ENCODE results near the gene EDC4.

DNA sequence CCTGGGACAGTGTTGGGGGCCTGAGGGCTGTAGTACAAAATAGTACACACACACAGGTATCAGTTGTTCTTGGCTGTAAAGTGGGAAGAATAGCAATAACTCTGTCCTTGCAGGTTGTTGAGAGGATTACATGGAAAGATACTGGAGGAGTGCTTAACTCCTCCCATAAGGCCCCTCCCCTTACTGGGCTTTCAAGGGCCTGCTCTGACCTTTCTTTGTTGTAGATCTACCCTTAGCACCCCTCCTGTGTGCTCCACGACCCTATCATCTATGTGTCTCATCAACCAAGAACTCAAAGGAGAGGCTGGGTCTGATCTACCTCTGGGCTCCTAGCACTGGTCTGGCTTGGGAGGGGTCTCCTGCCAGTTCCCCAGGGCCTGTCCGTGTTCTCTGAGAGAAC lies 8.3 kb upstream of the EDC4 start:
- TF ChIP-seq, protein P1, sequence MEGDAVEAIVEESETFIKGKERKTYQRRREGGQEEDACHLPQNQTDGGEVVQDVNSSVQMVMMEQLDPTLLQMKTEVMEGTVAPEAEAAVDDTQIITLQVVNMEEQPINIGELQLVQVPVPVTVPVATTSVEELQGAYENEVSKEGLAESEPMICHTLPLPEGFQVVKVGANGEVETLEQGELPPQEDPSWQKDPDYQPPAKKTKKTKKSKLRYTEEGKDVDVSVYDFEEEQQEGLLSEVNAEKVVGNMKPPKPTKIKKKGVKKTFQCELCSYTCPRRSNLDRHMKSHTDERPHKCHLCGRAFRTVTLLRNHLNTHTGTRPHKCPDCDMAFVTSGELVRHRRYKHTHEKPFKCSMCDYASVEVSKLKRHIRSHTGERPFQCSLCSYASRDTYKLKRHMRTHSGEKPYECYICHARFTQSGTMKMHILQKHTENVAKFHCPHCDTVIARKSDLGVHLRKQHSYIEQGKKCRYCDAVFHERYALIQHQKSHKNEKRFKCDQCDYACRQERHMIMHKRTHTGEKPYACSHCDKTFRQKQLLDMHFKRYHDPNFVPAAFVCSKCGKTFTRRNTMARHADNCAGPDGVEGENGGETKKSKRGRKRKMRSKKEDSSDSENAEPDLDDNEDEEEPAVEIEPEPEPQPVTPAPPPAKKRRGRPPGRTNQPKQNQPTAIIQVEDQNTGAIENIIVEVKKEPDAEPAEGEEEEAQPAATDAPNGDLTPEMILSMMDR (IDR thresholded peaks at IDR 0.05), result no peak
- TF ChIP-seq POLR2A (IDR thresholded peaks at IDR 0.05), result no peak

All from gastroesophageal sphincter (tissue), 3 donors.